Measurements from ENCODE around the gene DGAT2. TPM values are rescaled to one million over a fixed set of nuclear protein-coding genes. Genes with fewer than 3 reads are reported as not detected.

Gene DGAT2
- total RNA-seq, 1 donor from 2014 or later = 7.4 TPM

DNA sequence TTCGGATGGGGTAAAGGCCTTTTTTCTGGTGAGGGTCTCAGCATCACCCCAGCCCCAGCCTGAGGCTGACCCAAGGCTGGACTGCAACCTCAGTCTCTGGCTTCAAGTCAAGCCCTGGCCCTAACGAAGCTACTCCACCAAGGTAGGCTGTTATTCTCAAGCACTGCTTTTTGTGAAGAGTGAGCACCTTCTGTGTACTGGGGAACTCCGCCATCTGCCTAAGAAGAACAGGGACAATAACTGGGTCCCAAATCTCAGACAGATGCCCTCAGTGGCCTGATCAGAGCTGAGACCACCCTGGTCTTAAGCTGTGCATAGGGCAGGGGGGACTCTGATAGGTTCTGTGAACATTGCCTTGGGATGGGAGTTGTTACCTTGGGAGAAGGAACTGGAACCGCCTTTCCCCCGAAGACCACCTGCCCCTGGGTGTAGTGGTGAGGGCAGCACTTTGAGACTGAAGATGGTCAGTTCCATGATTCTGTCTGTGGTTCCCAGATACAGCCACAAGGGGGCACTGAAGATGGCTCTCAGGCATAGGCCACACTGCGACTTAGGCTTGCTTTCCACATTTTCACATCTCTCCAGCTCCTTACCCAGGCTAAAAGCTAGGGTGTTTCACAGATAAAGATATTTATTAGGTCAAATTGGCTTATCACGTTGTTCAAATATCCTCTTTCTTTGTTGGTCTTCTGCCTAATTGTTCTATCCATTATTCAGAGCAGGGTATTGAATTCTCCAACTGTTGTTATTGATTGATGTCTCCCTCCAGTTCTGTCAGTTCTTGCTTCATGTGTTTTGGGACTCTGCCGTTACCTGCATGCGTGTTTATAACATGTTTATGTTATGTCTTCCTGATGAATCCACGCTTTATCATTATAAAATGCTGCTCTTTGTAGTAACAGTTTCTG is 34.6 kb downstream of the DGAT2 start:
- no peaks in the 10 kb centered on the region for H3K9me3 ChIP-seq
- TF ChIP-seq, protein P1, sequence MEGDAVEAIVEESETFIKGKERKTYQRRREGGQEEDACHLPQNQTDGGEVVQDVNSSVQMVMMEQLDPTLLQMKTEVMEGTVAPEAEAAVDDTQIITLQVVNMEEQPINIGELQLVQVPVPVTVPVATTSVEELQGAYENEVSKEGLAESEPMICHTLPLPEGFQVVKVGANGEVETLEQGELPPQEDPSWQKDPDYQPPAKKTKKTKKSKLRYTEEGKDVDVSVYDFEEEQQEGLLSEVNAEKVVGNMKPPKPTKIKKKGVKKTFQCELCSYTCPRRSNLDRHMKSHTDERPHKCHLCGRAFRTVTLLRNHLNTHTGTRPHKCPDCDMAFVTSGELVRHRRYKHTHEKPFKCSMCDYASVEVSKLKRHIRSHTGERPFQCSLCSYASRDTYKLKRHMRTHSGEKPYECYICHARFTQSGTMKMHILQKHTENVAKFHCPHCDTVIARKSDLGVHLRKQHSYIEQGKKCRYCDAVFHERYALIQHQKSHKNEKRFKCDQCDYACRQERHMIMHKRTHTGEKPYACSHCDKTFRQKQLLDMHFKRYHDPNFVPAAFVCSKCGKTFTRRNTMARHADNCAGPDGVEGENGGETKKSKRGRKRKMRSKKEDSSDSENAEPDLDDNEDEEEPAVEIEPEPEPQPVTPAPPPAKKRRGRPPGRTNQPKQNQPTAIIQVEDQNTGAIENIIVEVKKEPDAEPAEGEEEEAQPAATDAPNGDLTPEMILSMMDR (IDR thresholded peaks at IDR 0.05) = peak; percentile 91
- H3K4me3 ChIP-seq = no peak overlapping the region
- H3K4me1 ChIP-seq = no peaks in the 10 kb centered on the region
- H3K27ac ChIP-seq = no peak overlapping the region
- no peaks in the 10 kb centered on the region for H3K36me3 ChIP-seq
- no peaks in the 10 kb centered on the region for H3K27me3 ChIP-seq (ENCODE audit: low read depth)
- ATAC-seq (peak; percentile 89 to 91), DNase-seq (peak; percentile 68)
- intact Hi-C loops (cut with DNase I) = loop anchor here (5.0 kb wide), 1 partner anchor 64 kb away; no protein-coding TSS in a partner anchor

DNA sequence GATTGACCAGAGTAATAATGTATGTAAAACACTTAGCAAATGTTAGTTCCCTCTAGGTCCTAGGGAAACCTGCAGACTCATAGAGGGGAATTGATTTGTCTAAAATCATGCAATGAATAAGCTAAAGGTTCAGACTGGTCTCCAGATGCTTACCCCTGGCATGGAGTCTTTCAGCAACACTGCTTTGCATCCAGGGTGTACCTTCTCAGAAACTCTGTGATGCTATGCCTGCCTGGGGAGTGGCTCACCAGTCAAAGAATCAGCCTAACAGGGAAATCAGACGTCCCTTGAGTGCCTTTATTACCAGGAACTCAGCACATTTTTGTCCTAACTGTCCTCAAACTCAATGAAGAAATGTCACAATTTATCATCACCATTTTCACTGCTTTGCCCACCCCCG is 40.5 kb downstream of the DGAT2 start:
- TF ChIP-seq, protein P1 (IDR thresholded peaks at IDR 0.05) = no peak
- no peak for DNase-seq

DNA sequence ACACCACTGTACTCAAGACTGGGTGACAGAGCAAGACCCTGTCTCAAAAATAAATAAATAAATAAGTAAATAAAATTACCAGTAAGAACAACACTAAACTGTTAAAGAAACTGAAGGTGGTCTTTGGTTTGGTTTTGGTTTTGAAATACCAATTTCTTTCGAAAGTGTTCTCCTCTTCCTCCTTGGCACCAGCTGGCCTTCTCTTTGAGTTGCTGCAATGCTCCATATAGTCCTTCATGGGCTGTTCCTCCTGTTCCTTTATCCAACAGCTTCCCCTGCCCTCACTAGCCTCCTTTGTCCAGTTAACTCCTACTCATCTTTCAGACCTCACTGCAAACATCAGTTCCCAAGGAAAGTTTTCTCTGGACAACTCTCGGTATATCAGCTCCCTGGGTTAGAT is 41.4 kb downstream of the DGAT2 start:
- no peak for ATAC-seq
- intact Hi-C loops (cut with DNase I) = no loop called here
- no peak overlapping the region for H3K27ac ChIP-seq
- H3K4me1 ChIP-seq = peaks cover 9% of the 10 kb centered on the region
- no peaks in the 10 kb centered on the region for H3K27me3 ChIP-seq (ENCODE audit: low read depth)
- no peaks in the 10 kb centered on the region for H3K36me3 ChIP-seq
- no peak overlapping the region for H3K4me3 ChIP-seq
- DNase-seq = no peak
- TF ChIP-seq, protein P1 (IDR thresholded peaks at IDR 0.05) = no peak
- no peaks in the 10 kb centered on the region for H3K9me3 ChIP-seq

More for the DNA sequence above, 40.5 kb downstream of the DGAT2 start:
- Histone ChIP-seq H3K4me1 (peaks cover 5% of the 10 kb centered on the region), H3K9me3 (no peaks in the 10 kb centered on the region), H3K27ac (no peak overlapping the region), H3K27me3 (ENCODE audit: low read depth) (no peaks in the 10 kb centered on the region), H3K36me3 (no peaks in the 10 kb centered on the region), H3K4me3 (no peak overlapping the region)
- intact Hi-C loops (cut with DNase I) = no loop called here
- no peak for ATAC-seq

DNA sequence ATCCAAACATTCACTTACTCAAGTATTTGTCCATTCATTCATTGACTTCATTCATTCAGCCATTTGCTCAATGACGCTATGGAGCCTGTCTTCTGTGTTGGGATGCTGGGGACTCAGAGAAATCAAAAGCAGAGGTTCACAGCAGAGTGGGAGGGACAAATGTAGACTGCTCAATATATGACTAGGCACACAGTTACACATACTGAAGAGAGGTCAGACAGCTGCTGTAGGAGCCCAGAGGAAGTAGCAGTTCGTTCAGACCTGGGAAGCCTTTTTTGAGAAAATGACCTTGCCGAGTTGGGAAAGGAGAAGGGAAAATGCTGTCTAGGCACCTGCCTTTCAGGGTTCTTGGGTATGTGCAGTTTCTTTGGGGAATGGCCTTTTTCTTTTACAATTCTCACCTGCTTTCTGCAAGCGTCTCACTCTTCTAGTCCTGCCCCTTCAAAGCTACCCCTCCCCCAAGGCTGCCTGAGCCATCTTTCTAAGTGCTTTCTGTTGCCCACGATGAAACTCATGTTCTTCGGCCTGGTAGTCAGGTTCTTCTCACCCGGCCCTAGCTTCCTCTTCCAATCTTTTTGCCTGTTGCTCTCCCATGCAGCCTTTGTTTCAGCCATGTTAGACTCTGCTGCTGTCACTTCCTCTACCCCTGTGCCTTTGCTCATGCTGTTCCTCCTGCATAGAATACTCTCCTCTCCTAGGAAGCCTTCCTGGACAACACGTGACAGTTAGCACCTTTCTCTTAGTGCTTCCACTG is 42.2 kb downstream of the DGAT2 start:
- Histone ChIP-seq H3K27me3 (ENCODE audit: low read depth) (no peaks in the 10 kb centered on the region), H3K9me3 (no peaks in the 10 kb centered on the region), H3K4me3 (no peak overlapping the region), H3K4me1 (peaks cover 9% of the 10 kb centered on the region), H3K27ac (no peak overlapping the region), H3K36me3 (no peaks in the 10 kb centered on the region)
- intact Hi-C loops (cut with DNase I) = no loop called here
- TF ChIP-seq, protein P1 (IDR thresholded peaks at IDR 0.05) = no peak
- ATAC-seq (no peak), DNase-seq (no peak)

DNA sequence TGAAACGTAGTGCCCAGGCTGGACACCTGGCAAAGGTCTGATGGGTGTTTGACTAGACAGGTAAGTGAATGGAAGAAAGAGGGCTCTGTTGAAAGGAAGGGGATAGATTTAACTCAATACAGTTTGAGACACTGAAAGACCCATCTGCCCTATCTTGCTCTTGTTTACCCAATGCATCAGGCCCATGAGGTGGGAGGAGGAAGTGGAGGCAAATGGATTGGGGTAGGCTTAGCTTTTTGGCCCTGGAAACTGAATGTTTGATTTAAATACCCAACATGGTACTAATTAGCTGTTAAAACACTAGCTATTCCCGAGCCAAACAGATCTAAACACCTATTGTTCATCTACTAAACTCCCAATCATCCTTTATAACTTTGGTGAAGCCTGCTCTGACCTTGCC is 42.9 kb downstream of the DGAT2 start:
- Histone ChIP-seq H3K4me3 (no peak overlapping the region), H3K9me3 (no peaks in the 10 kb centered on the region), H3K27me3 (ENCODE audit: low read depth) (no peaks in the 10 kb centered on the region), H3K36me3 (no peaks in the 10 kb centered on the region), H3K4me1 (peaks cover 15% of the 10 kb centered on the region), H3K27ac (no peak overlapping the region)
- ATAC-seq (no peak), DNase-seq (no peak)
- TF ChIP-seq, protein P1 (IDR thresholded peaks at IDR 0.05) = no peak
- intact Hi-C loops (cut with DNase I) = no loop called here

Data from lower lobe of right lung (tissue), 2 donors.